H9 (cell line): ENCODE results near the gene SHC1. TPM values are rescaled to one million over a fixed set of nuclear protein-coding genes. Genes with fewer than 3 reads are reported as not detected.

Experiments used
- DNase-seq: peaks from one replicate; pipeline ENCODE4 v3.0.0-alpha.2; 2017
- H2AFZ ChIP-seq: one replicate; pipeline ENCODE4 v1.6.1; 2013; ENCODE audit warnings: mild to moderate bottlenecking, low read length, control low read depth, moderate library complexity
- H2AK5ac ChIP-seq: 2 replicates; pipeline ENCODE4 v1.6.1; 2013; ENCODE audit warnings: low read length, control low read depth, mixed read lengths; ENCODE audit not compliant: insufficient read length
- H2BK120ac ChIP-seq: one replicate; pipeline ENCODE4 v1.6.1; 2013; ENCODE audit warnings: low read depth, mild to moderate bottlenecking, low read length, control low read depth, inconsistent platforms; ENCODE audit not compliant: poor library complexity, severe bottlenecking
- H2BK12ac ChIP-seq: 2 replicates; pipeline ENCODE4 v1.6.1; 2013; ENCODE audit warnings: low read length, control low read depth, mixed read lengths, low read depth; ENCODE audit not compliant: insufficient read length
- H2BK15ac ChIP-seq: 2 replicates; pipeline ENCODE4 v1.6.1; 2013; ENCODE audit warnings: low read depth, low read length, control low read depth
- H2BK20ac ChIP-seq: one replicate; pipeline ENCODE4 v1.6.1; 2013; ENCODE audit warnings: low read depth, mild to moderate bottlenecking, low read length, control low read depth, inconsistent platforms; ENCODE audit not compliant: poor library complexity, severe bottlenecking
- H2BK5ac ChIP-seq: 2 replicates; pipeline ENCODE4 v1.6.1; 2013; ENCODE audit warnings: low read length, control low read depth, mixed read lengths; ENCODE audit not compliant: insufficient read length
- H3K14ac ChIP-seq: 2 replicates; pipeline ENCODE4 v1.6.1; 2013; ENCODE audit warnings: low read length, control low read depth; ENCODE audit not compliant: insufficient read depth
- H3K18ac ChIP-seq: 2 replicates; pipeline ENCODE4 v1.6.1; 2013; ENCODE audit warnings: low read depth, mild to moderate bottlenecking, mixed read lengths, low read length, control low read depth; ENCODE audit not compliant: insufficient read length
- H3K23ac ChIP-seq: 2 replicates; pipeline ENCODE4 v1.6.1; 2013; ENCODE audit warnings: low read length, control low read depth, mixed read lengths, low read depth; ENCODE audit not compliant: insufficient read length
- H3K23me2 ChIP-seq: 2 replicates; pipeline ENCODE4 v1.6.1; 2013; ENCODE audit warnings: low read depth, mild to moderate bottlenecking, mixed read lengths, low read length, control low read depth; ENCODE audit not compliant: insufficient read length, poor library complexity, severe bottlenecking
- H3K27ac ChIP-seq: 2 replicates; pipeline ENCODE4 v1.5.1; 2013; ENCODE audit warnings: low read length, control low read depth, mixed read lengths, low read depth; ENCODE audit not compliant: insufficient read length
- H3K27me3 ChIP-seq: 2 replicates; pipeline ENCODE4 v1.6.1; 2013; ENCODE audit warnings: low read length, control low read depth, inconsistent platforms; ENCODE audit not compliant: insufficient read depth
- H3K4ac ChIP-seq: 2 replicates; pipeline ENCODE4 v1.6.1; 2013; ENCODE audit warnings: low read depth, mild to moderate bottlenecking, control low read depth, inconsistent platforms, low read length, moderate library complexity
- H3K4me1 ChIP-seq: 2 replicates; pipeline ENCODE4 v1.6.1; 2013; ENCODE audit warnings: low read length, control low read depth, inconsistent platforms; ENCODE audit not compliant: insufficient read depth
- H3K4me2 ChIP-seq: 2 replicates; pipeline ENCODE4 v1.6.1; 2013; ENCODE audit warnings: low read length, control low read depth, mixed read lengths; ENCODE audit not compliant: insufficient read length, insufficient read depth
- H3K56ac ChIP-seq: 2 replicates; pipeline ENCODE4 v1.6.1; 2013; ENCODE audit warnings: low read depth, mild to moderate bottlenecking, mixed read lengths, low read length, control low read depth; ENCODE audit not compliant: insufficient read length
- H3K79me1 ChIP-seq: 2 replicates; pipeline ENCODE4 v1.6.1; 2013; ENCODE audit warnings: low read depth, mild to moderate bottlenecking, moderate library complexity, low read length, control low read depth, inconsistent platforms; ENCODE audit not compliant: insufficient read depth, poor library complexity, severe bottlenecking
- H3K79me2 ChIP-seq: 2 replicates; pipeline ENCODE4 v1.6.1; 2013; ENCODE audit warnings: low read length, control low read depth, inconsistent platforms; ENCODE audit not compliant: insufficient read depth
- H3K9ac ChIP-seq: 2 replicates; pipeline ENCODE4 v1.6.1; 2013; ENCODE audit warnings: low read length, control low read depth, mixed read lengths; ENCODE audit not compliant: insufficient read length; ENCODE audit errors: extremely low read depth
- H3K9me3 ChIP-seq: one replicate; pipeline ENCODE4 v1.6.1; 2013; ENCODE audit warnings: low read depth, low read length, inconsistent platforms; ENCODE audit not compliant: control insufficient read depth
- H3T11ph ChIP-seq: one replicate; pipeline ENCODE4 v1.6.1; 2013; ENCODE audit warnings: mild to moderate bottlenecking, low read length, control low read depth, inconsistent platforms
- H4K20me1 ChIP-seq: one replicate; pipeline ENCODE4 v1.6.1; 2013; ENCODE audit not compliant: control insufficient read depth, insufficient read length, insufficient read depth
- H4K5ac ChIP-seq: 2 replicates; pipeline ENCODE4 v1.6.1; 2013; ENCODE audit warnings: low read depth, mild to moderate bottlenecking, mixed read lengths, low read length, control low read depth; ENCODE audit not compliant: insufficient read length
- H4K8ac ChIP-seq: replicated peaks from 2 replicates; pipeline ENCODE4 v1.6.1; 2013; ENCODE audit warnings: low read length, control low read depth, mixed read lengths, low read depth; ENCODE audit not compliant: insufficient read length
- H4K91ac ChIP-seq: 2 replicates; pipeline ENCODE4 v1.6.1; 2013; ENCODE audit warnings: low read depth, mild to moderate bottlenecking, moderate library complexity, mixed read lengths, low read length, control low read depth; ENCODE audit not compliant: insufficient read length
- H3K27ac Mint-ChIP-seq, 3 experiments: 2 replicates in 2 of 3; 3 replicates in 1 of 3; pipeline ENCODE4 v1.8.0; 2020 to 2021; ENCODE audit warnings: mixed read lengths in 3 of 3, mild to moderate bottlenecking in 1 of 3, moderate library complexity in 1 of 3
- H3K27me3 Mint-ChIP-seq: 2 replicates; pipeline ENCODE4 v1.8.0; 2021; ENCODE audit warnings: low read depth, mild to moderate bottlenecking, moderate library complexity, mixed read lengths
- H3K36me3 Mint-ChIP-seq, 3 experiments: 2 replicates in 2 of 3; 3 replicates in 1 of 3; pipeline ENCODE4 v1.8.0; 2020 to 2021; ENCODE audit warnings: low read depth in 3 of 3, mixed read lengths in 3 of 3; ENCODE audit not compliant: insufficient read depth in 1 of 3
- H3K4me1 Mint-ChIP-seq, 2 experiments: 2 replicates each; pipeline ENCODE4 v1.8.0; 2020; ENCODE audit warnings: mixed read lengths in 2 of 2
- H3K4me3 Mint-ChIP-seq, 2 experiments: 2 replicates in 1 of 2; 3 replicates in 1 of 2; pipeline ENCODE4 v1.8.0; 2020 to 2021; ENCODE audit warnings: mild to moderate bottlenecking in 2 of 2, mixed read lengths in 2 of 2, moderate library complexity in 1 of 2
- H3K9me3 Mint-ChIP-seq, 2 experiments: 2 replicates in 1 of 2; 3 replicates in 1 of 2; pipeline ENCODE4 v1.8.0; 2020; ENCODE audit warnings: mild to moderate bottlenecking in 2 of 2, mixed read lengths in 2 of 2, moderate library complexity in 1 of 2
- CTCF ChIP-seq: fragments of 200-600 bp; sonication (generic); conservative IDR thresholded peaks from 3 replicates; pipeline ENCODE4 v1.8.0; 2021; ENCODE audit warnings: antibody characterized with exemption, mild to moderate bottlenecking
- WGBS: extraction: QIAGEN DNeasy Blood & Tissue Kit; methylation state at CpG from one replicate; pipeline ENCODE4 v1.1.7; 2013; ENCODE audit warnings: missing lambda C conversion rate, low lambda C conversion rate, mixed read lengths; ENCODE audit not compliant: insufficient read length; ENCODE audit errors: extremely low coverage; 5-methylcytosine and 5-hydroxymethylcytosine counted together
- total RNA-seq: library from RNA; stranded (reverse); gene quantifications from 2 replicates; pipeline ENCODE4 v1.2.1, GENCODE V29; 2021

SHC1 gene
- total RNA-seq, 1 experiment from 2014 or later: 168 TPM

DNA sequence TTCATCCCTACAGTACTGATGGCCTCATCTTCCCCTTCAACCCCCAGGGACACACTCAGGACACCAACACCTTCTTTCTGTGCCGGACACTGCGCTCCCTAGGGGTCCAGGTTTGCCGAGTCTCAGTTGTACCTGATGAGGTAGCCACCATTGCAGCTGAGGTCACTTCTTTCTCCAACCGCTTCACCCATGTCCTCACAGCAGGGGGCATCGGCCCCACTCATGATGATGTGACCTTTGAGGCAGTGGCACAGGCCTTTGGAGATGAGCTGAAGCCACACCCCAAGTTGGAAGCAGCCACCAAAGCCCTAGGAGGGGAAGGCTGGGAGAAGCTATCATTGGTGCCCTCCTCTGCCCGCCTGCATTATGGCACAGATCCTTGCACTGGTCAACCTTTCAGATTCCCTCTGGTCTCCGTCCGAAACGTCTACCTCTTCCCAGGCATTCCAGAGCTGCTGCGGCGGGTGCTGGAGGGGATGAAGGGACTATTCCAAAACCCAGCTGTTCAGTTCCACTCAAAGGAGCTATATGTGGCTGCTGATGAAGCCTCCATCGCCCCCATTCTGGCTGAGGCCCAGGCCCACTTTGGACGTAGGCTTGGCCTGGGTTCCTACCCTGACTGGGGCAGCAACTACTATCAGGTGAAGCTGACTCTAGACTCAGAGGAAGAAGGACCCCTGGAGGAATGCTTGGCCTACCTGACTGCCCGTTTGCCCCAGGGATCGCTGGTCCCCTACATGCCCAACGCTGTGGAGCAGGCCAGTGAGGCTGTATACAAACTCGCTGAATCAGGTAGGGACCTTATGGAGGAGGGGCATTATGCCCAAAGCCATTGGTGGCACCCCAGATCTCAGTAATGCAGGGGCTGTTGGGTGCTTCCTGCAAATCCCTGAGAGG lies 17.8 kb upstream of the SHC1 start:
- no peak for TF ChIP-seq CTCF
- Histone ChIP-seq H3K23me2 (peaks cover 8% of the 10 kb centered on the region), H2AK5ac (no peak overlapping the region), H4K91ac (no peak overlapping the region), H3K4ac (no peak overlapping the region), H3K79me2 (peaks cover 9% of the 10 kb centered on the region; the same call in 1 of the 2 replicates), H3T11ph (no peak overlapping the region), H2BK120ac (no peak overlapping the region), H2BK20ac (no peak overlapping the region), H3K9me3 (no peaks in the 10 kb centered on the region), H3K23ac (no peak overlapping the region), H3K4me2 (no peak overlapping the region), H3K27ac (no peak overlapping the region), H4K8ac (no peak overlapping the region), H2BK12ac (no peak overlapping the region), H4K20me1 (no peaks in the 10 kb centered on the region), H3K14ac (no peak overlapping the region), H2BK15ac (no peak overlapping the region), H3K79me1 (peaks cover 2% of the 10 kb centered on the region), H3K9ac (no peak overlapping the region), H3K18ac (no peak overlapping the region), H2BK5ac (no peak overlapping the region), H4K5ac (no peak overlapping the region), H3K27me3 (no peaks in the 10 kb centered on the region), H2AFZ (no peak overlapping the region), H3K4me1 (no peaks in the 10 kb centered on the region; the same call in 1 of the 2 replicates), H3K56ac (no peak overlapping the region)
- Mint-ChIP-seq H3K4me1 (peaks cover 12 to 18% of the 10 kb centered on the region in 2 experiments), H3K27ac (no peak overlapping the region; a peak in 2 of 7 replicates), H3K9me3 (no peaks in the 10 kb centered on the region), H3K4me3 (no peak overlapping the region; a peak in 1 of 5 replicates), H3K36me3 (peaks cover 36 to 62% (median 52%) of the 10 kb centered on the region in 3 experiments), H3K27me3 (no peaks in the 10 kb centered on the region)
- DNase-seq: no peak
- WGBS: no CpG with 5 or more reads among the region's 17 CpGs
